H4 (cell line): ENCODE data around the gene GALNT12. TPM values are rescaled to one million over a fixed set of nuclear protein-coding genes. Genes with fewer than 3 reads are reported as not detected.

Experiments
- DNase-seq: peaks from one replicate; pipeline ENCODE4 v3.0.0-alpha.2; 2015; ENCODE audit warnings: low spot score
- total RNA-seq: library from RNA; depleted of rRNA; stranded (reverse); fragments of >200 nt; shearing (Covaris generic); gene quantifications from 2 replicates; pipeline ENCODE4 v1.2.3, GENCODE V29; 2014

Gene GALNT12
- total RNA-seq, 1 experiment from 2014 or later = 3.6 TPM

DNA sequence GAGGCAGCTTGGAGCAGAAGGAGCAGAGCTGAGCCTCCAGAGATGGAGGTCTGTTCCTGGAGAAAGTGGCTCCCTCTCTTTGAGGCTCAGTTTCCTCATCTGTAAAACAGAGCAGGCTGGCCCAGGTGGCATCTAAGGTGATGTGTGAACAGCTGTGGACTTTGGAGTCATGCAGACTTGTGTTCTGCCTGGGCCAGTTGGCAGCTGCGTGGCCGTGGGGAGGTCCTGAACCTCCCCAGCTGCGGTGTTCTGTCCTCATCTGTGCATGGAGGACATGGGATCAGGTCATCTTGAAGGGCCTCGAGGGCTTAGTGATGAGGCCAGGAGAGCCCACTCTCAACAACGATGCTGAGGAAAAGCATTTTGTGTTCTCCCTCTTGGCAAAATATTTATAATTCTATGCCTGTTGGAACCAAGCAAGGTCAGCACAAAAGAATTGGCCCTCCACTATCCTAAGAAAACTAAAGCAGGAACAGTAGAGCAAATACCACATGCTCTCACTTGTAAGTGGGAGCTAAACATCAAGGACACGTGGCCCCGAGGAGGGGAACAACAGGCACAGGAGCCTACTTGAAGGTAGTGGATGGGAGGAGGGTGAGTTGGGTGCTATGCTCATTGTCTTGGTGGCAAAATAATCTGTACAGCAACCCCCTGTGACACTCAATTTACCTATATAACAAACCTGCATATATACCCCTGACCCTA, 73.0 kb downstream of the GALNT12 start:
- DNase-seq = no peak

DNA sequence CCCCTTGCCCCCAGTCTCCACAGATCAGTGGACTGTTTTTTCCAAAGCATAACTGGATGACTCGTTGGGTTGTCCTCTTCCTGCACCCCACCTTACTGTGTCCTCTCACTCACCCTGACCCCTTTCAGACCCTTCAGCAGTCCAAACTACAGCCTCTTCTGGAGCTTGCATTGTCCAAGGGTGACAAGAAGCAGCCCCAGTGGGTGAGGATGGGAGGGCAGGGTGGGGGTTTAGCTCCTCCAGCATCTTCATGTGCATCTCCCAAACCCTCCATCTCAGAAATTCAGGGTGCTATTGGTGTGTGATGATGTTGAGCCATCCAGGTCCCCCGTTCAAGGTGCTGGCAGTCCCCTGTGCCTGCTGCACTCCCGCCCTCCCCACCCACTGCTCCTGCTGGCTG, 73.9 kb downstream of the GALNT12 start:
- no peak for DNase-seq

DNA sequence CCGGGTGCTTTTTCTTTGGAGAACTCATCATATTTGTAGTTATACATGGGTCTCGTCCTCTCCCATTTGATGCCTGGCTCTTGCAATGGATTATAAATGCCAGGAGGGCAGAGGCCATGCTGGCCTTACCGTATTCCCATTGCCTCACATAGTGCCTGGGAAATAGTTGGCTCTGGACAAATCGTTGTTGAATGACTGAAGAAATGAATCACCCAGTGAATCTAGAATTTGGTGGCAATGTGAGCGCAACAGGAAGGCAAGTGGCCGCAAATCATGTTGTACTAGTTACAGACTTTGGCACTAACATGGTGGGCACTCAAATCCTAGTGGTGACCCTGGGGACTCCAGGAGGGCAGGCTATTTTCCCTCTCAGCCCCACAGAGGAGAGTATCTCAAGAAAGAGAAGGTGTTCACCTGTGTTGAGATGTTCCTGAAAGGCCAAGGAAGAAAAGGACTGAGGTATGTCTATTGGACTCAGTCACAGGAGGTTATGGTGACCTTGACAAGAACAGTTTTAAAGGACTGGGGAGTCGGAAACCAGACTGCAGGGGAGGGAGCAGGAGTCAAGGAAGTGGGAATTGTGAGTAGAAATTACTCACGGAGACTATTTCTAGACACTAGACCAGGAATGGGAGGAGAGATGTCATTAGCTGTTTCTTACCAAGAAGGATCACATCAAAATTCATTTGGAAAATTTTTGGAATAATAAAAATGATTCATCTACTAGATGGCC, 74.5 kb downstream of the GALNT12 start:
- no peak for DNase-seq

- no peak for DNase-seq
Measured at GRCh38 chr9:98882569-98882923, 75.1 kb downstream of the GALNT12 start.

GRCh38 chr9:98883276-98883675, 75.8 kb downstream of the GALNT12 start:
- no peak for DNase-seq

GRCh38 chr9:98884849-98885248, 77.4 kb downstream of the GALNT12 start:
- no peak for DNase-seq

GRCh38 chr9:98885575-98886295, 78.3 kb downstream of the GALNT12 start:
- no peak for DNase-seq

DNA sequence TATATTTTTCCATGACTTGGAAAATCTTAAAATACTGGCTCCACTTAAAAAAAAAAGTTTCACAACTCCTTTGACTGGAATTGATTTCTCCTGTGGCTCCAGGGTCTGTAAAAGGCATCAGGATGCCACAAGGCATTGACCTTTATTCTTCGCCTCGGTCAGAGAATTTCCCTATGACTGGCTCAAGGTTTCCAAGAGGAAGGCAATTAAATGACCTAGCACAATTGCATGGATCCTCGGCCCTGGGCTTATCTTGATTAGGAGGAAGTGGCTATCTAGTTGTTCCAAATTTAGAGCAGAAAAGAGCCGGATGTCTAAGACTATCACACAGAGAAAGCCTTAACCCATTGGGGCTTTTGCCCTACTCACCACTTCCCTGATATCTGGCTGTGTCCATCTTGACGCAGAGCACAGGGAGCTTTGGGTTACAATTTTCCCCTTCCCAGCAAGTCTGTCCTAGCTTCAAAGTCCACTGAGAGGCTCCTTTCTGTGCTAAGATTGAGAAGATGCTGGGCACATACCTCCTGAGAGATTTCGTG, 79.3 kb downstream of the GALNT12 start:
- DNase-seq = no peak

DNA sequence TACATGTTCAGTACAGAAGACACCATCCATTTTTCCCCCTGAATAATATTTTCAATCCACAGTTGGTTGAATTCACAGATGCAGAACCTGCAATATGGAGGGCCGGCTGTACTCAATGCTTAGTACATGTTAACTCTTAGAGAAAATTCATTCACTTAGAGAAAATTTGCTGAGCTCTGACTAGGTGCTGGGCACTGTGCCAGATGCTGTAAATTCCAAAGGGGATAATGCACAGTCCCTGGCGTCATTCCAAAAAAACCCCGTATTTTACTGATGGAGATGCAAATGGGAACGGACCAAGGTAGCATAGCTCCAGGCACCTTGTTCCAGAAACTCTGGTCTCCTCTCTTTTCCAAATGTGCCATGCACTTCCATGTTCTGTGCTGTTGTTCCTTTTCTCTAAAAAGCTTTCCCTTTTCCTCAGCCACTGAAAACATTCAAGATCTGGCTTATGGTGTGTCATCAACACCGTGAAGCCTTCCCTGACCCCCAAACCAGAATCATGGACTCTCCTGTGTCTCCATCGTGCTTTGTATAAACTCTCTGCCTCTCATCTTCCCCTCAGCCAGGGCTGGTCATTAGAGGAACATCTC, 80.5 kb downstream of the GALNT12 start:
- DNase-seq = no peak

- DNase-seq = no peak
Measured at GRCh38 chr9:98888801-98889421, 81.4 kb downstream of the GALNT12 start.

DNA sequence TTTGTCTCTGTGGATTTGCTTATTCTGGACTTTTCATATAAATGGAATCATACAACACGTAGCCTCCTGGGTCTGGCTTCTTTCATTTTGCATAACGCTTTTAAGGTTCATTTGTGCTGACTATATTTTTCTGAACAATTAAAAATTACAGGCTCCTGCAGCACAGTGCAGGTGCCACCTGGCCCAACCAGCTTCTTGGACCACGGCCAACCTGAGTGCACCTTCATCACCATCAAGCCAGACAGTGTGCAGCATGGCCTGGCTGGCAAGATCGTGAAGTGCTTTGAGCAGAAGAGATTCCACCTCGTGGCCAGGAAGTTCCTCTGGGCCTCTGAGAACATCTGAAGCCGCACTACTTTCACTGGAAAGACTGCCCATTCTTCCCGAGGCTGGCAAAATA, 82.8 kb downstream of the GALNT12 start:
- DNase-seq = no peak

DNA sequence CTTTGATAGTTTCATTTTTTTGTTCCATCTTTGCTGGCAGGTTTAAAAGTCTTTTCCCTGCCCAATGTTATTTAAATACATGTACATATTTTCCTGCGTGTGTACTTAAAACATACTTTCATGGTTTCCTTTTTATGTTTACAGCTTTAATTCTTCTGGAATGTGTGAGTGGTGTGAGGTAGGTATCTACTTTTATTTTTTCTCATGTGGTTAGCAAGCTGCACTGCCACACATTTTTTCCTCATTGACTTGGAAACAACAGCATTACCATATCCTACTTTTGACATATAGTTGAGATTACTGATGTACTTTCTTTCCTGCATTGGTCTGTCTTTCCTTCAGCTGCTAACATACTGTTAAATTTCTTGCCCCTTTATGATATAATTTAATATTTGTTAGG, 84.8 kb downstream of the GALNT12 start:
- no peak for DNase-seq

- no peak for DNase-seq
Measured at GRCh38 chr9:98892690-98893089, 85.2 kb downstream of the GALNT12 start.

DNA sequence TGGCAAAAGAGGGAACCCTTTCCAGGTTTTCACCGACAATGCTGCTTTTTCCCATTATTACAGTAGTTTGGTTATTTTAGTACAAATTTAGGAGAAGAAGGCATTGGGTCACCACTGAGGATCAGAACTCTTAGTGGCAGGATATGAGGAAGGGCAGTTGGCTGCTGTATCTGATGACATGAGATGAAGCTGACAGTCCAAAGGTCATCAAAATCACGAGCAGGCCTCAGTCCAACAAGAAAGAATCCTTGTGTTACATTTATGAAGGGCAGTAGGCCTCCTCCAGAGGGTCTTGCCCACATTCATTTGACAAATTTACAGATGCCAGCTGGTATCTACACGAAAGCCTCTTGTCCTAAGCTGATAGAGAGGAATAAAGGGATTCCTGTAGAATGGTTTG, 86.7 kb downstream of the GALNT12 start:
- DNase-seq = no peak

- DNase-seq = no peak
Measured at GRCh38 chr9:98894761-98895160, 87.3 kb downstream of the GALNT12 start.

- no peak for DNase-seq
Measured at GRCh38 chr9:98896632-98897031, 89.2 kb downstream of the GALNT12 start.

DNA sequence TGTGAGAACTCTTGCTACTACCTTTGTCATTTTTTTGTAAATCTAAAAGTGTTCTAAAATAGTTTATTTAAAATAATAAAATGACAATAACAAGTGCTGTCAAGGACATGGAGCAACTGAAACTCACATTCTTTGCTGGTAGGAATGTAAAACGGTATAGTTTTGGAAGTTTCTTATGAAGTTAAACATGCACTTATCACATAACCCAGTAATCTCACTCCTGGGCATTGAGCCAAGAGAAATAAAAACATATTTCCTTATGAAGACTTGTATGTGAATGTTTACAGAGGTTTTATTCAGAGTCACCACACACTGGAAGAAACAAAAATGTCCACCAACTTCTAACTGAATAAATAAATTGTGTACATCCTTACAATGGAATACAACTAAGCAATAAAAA, 90.3 kb downstream of the GALNT12 start:
- DNase-seq = no peak

GRCh38 chr9:98899408-98900056, 92.1 kb downstream of the GALNT12 start:
- peak; percentile 74 for DNase-seq
